GM21381 (cell line): Measurements from ENCODE around the gene UNC119.
"Not testable (repeated sequence)": the region's sequence is repeated elsewhere in the genome, so short reads cannot be mapped to it uniquely, and the experiment has no call there.

ENCODE experiments used
- ATAC-seq: cut with Tn5 transposase; IDR thresholded peaks from one replicate; pipeline ENCODE4 v1.9.1; 2021; ENCODE audit warnings: mild to moderate bottlenecking, moderate library complexity; ENCODE audit not compliant: unreplicated experiment

Gene UNC119

GRCh38 chr17:28523876-28524275, 28.5 kb downstream of the UNC119 start:
- ATAC-seq: no peak

GRCh38 chr17:28523186-28523585, 29.2 kb downstream of the UNC119 start:
- no peak for ATAC-seq

- ATAC-seq: not testable (repeated sequence)
Observed at GRCh38 chr17:28522281-28522680, 30.1 kb downstream of the UNC119 start.

GRCh38 chr17:28521311-28522085, 30.9 kb downstream of the UNC119 start:
- no peak for ATAC-seq

- ATAC-seq: no peak
Observed at GRCh38 chr17:28520687-28521086, 31.7 kb downstream of the UNC119 start.

GRCh38 chr17:28519236-28519635, 33.2 kb downstream of the UNC119 start:
- no peak for ATAC-seq

- no peak for ATAC-seq
Observed at GRCh38 chr17:28518578-28518977, 33.8 kb downstream of the UNC119 start.

- no peak for ATAC-seq
Observed at GRCh38 chr17:28518132-28518531, 34.3 kb downstream of the UNC119 start.

- ATAC-seq: no peak
Observed at GRCh38 chr17:28515518-28515917, 36.9 kb downstream of the UNC119 start.

GRCh38 chr17:28514561-28515002, 37.8 kb downstream of the UNC119 start:
- ATAC-seq: no peak

- no peak for ATAC-seq
Observed at GRCh38 chr17:28513476-28513875, 38.9 kb downstream of the UNC119 start.

- no peak for ATAC-seq
Observed at GRCh38 chr17:28511858-28512461, 40.5 kb downstream of the UNC119 start.

GRCh38 chr17:28509789-28510188, 42.6 kb downstream of the UNC119 start:
- no peak for ATAC-seq

GRCh38 chr17:28508211-28508724, 44.2 kb downstream of the UNC119 start:
- no peak for ATAC-seq

- no peak for ATAC-seq
Observed at GRCh38 chr17:28507567-28508203, 44.7 kb downstream of the UNC119 start.

GRCh38 chr17:28506763-28507487, 45.5 kb downstream of the UNC119 start:
- ATAC-seq: no peak

GRCh38 chr17:28505986-28506665, 46.3 kb downstream of the UNC119 start, which contains the start of gene FOXN1:
FOXN1 (plus strand) TSS chr17:28506348; CDS start chr17:28523970, 17,622 bp downstream.
- no peak for ATAC-seq

GRCh38 chr17:28503420-28503819, 49.0 kb downstream of the UNC119 start:
- ATAC-seq: no peak

- no peak for ATAC-seq
Observed at GRCh38 chr17:28501421-28502284, 50.8 kb downstream of the UNC119 start.
